Activated naive CD4-positive, alpha-beta T cell (primary cell): Measurements from ENCODE around the gene NAA38.
A peak's percentile ranks its signal among the peaks of the same experiment; 100 is the strongest.
"Not testable (repeated sequence)": the region's sequence is repeated elsewhere in the genome, so short reads cannot be mapped to it uniquely, and the experiment has no call there.

Experiments
- DNase-seq, 4 experiments: peaks; one replicate each; lab custom pipeline; 2025; lab: John Stamatoyannopoulos, UW

NAA38 gene

GRCh38 chr17:7882068-7882467, 24.7 kb upstream of the NAA38 start:
- no peak for DNase-seq

DNA sequence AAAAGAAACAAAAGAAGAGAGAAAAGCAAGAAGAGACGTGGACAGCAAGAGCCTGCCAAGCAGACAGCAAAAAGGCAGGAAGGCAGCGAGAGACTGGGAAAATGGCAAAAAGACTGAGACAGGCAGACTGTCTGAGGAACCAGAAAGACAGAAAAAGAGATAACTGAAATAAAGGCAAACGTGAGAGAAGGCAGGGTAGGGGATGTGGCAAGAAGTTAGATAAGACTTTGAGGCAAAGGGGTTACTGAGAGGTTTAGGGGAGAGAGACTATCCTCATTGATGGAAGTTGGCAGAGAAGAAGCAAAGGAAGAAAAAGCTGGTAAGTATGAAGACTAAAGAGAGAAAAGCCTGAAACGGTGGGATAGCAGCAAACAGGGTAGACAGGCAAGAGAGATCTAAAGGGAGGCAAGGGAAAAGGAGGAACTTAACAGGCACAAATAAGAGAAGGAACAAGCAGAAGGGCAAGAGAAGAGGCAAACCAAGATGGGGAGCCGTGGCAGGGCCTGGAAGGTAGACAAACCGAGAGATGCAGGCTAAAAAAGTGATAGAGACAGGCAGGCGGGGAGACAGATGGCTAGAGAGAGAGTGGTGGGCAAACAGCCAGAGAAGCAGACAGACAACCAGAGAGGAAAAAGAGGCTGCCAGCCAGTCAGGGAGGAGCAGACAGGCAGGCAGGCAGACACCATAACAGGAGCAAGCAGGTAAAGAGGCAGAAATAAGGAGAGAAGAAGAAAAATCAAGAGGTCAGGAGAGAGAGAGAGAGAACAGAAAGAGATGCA, 24.1 kb upstream of the NAA38 start:
- DNase-seq, result no peak

DNA sequence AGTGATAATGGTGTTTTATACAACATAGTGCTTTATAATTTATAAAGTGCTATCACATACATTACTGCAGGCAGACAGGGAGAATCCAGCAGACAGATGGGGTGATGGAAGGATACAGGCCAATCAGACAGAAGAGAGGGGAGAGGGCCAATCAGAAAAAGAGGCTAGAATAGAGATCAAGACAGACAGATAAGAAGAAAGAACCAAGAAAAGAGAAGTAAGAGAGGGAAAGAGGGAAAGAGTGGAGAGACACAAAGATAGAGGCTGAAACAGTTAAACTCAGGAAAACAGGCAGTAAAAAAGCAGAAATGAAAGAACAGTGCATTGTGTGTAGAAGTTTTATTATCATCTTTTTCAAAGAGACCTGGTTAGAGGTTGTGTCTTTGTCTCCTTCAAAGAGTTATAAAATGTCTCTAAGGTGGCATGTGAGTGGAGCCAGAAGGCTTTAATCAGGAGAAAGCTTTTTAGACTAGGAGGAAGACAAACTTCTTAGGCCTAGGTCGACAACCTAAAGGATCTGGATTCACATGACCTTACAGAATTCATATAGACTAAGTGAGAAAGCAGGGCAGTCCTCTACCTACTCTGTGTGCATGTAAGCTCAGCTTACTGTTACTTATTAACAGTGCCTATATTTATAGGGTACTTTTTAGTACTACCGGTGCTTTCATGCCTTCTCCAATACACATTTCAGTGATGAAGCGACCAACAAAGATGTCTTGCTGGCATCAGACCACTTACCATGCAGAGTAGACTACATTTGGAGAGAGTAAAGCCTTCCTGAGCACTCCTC, 22.9 kb upstream of the NAA38 start:
- no peak for DNase-seq

DNA sequence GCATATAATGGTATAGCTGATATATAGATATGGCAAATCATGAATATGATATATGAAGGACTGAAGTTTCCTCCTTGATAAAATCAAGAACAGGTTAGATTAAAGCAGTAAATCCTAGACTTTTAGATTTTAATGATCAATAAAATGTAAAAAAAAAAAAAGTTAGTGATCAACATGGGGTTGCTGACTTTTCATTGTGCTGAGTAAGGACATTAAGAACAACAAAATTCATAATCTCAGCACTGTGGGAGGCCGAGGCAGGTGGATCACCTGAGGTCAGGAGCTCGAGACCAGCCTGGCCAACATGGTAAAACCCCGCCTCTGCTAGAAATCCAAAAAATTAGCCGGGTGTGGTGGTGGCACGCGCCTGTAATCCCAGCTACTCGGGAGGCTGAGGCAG, 20.9 kb upstream of the NAA38 start:
- DNase-seq, result no peak

DNA sequence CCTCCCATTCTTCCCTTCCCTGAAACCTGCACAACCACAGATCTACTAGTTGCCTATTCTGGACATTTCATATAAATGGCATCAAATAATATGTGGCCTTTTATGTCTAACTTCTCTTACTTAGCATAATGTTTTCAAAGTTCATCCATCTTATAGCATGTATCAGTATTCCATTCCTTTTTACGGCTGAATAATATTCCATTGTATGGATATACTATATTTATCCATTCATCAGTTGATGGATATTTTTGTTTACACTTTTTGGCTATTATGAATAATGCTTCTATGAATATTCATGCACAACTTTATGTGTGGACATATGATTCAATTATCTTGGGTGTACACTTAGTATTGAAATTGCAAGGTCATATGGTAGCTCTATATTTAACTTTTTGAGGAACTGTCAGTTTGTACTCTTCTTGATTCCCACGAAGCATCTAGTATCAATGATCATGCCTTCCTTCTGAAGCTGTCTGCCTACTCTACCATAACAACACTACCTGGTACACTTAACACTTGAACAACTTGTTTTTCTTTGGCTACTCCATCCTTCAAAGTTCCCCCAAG, 18.5 kb upstream of the NAA38 start:
- DNase-seq, result no peak

- DNase-seq, result no peak
Observed at GRCh38 chr17:7873051-7873450, 15.7 kb upstream of the NAA38 start.

- DNase-seq, result no peak
Observed at GRCh38 chr17:7867881-7868329, 10.5 kb upstream of the NAA38 start.

GRCh38 chr17:7864995-7865650, 7.8 kb upstream of the NAA38 start:
- no peak for DNase-seq

- not testable (repeated sequence) for DNase-seq
Observed at GRCh38 chr17:7864384-7864783, 7.0 kb upstream of the NAA38 start.

- no peak for DNase-seq
Observed at GRCh38 chr17:7862692-7863437, 5.5 kb upstream of the NAA38 start.

GRCh38 chr17:7859028-7859427, 1.7 kb upstream of the NAA38 start:
- DNase-seq, result no peak

GRCh38 chr17:7858522-7858810, 1.1 kb upstream of the NAA38 start:
- no peak for DNase-seq

GRCh38 chr17:7857713-7858521, 558 bp upstream of the NAA38 start, which contains the start of gene CYB5D1:
TSS of gene CYB5D1 (plus strand) at chr17:7858003. CDS start at chr17:7858135, 132 bp downstream.
- DNase-seq, result peak; percentile 64 to 77 (median 70)

DNA sequence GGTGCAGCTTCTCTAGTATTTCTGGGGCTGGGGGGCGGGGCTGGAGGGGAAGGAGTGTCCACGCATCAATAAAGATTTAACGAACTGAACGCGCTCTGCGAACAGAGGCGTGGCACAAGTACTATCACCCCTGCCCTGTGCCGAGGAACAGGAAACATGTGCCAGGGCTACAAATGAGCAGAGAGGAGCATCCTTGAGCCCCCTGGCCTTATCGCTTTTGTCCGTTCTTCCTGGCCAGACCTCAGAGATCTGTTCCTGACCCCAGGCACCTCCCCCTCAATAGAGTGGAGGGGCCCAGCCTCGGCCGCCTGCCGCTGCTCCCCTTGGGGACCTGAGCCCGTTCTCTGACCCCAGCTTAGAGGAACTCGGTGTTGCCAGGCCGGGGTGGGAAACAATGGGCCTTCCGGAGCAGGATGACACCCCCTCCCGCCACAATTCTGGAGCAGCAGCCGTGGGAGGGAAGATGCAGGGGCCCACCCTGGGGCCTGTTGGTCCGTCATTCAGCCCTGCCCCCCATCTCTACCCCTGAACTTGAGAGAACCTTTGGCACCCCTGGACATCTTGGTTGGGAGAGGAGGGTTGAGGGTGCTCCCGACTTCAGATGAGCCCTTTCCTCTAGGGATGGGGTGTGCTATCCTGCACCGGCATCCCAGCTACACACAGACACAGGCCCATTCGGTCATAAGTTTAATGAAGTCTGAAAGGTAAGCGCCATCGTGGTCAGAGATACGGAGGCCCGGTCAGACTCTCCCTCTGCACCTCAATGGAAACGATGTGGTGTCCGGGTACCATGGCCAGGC, 1.1 kb downstream of the NAA38 start:
- no peak for DNase-seq

- no peak for DNase-seq
Observed at GRCh38 chr17:7855660-7856010, 1.7 kb downstream of the NAA38 start.

DNA sequence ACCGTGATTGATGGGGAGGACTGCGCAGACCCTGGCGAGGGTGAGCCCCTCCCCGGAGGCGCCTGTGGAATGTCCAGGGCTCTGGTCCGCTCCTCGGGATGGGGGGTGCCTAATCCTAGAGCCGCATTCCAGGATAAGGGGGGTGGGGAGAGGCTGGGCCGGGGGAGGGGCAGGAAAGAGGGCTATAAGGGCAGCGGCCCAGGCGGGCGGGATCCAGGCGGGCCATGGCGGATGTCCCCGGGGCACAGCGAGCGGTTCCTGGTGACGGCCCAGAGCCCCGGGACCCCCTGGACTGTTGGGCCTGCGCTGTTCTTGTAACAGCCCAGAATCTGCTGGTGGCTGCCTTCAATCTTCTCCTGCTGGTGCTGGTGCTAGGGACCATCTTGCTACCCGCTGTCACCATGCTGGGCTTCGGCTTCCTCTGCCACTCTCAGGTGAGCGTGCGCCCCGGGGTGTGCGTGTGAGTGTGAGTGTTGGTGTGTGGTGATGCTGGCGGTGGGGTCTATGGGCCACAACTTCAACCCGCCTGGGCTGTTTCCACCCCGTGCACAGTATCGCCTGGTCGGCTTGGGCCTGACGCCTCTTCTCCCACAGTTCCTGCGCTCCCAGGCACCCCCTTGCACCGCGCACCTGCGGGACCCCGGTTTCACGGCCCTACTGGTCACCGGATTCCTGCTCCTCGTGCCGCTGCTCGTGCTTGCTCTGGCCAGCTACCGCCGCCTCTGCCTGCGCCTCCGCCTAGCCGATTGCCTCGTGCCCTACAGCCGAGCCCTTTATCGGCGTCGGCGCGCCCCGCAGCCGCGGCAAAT, 2.3 kb downstream of the NAA38 start, which contains the start of gene TMEM88:
Gene TMEM88 (plus strand): TSS at position 216 of the 809 bp plus-strand sequence. CDS start 9 bp downstream, at position 225.
- no peak for DNase-seq

GRCh38 chr17:7854078-7854777, 3.1 kb downstream of the NAA38 start:
- DNase-seq, result no peak

DNA sequence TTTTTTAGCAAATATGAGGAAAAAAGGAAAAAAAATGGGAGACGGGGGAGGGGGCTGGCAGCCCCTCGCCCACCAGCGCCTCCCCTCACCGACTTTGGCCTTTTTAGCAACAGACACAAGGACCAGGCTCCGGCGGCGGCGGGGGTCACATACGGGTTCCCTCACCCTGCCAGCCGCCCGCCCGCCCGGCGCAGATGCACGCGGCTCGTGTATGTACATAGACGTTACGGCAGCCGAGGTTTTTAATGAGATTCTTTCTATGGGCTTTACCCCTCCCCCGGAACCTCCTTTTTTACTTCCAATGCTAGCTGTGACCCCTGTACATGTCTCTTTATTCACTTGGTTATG, 3.7 kb downstream of the NAA38 start:
- DNase-seq, result no peak
